Trophoblast cell (in vitro differentiated cells and primary cell): ENCODE data around the gene TBL3.

Source experiments
- DNase-seq, 2 donors: peaks; one replicate each; pipeline ENCODE4 v3.0.0-alpha.2; 2016
- H2AFZ ChIP-seq: 2 replicates; pipeline ENCODE4 v1.6.1; 2013; ENCODE audit warnings: low read length, moderate library complexity, mild to moderate bottlenecking; ENCODE audit not compliant: insufficient read depth, poor library complexity
- H2AK5ac ChIP-seq: 2 replicates; pipeline ENCODE4 v1.6.1; 2013; ENCODE audit warnings: mild to moderate bottlenecking, low read length
- H2BK120ac ChIP-seq: 2 replicates; pipeline ENCODE4 v1.6.1; 2013; ENCODE audit warnings: low read length, mild to moderate bottlenecking, moderate library complexity; ENCODE audit not compliant: insufficient read depth, poor library complexity
- H2BK12ac ChIP-seq: 2 replicates; pipeline ENCODE4 v1.6.1; 2013; ENCODE audit warnings: mild to moderate bottlenecking, low read length, moderate library complexity
- H2BK5ac ChIP-seq: 2 replicates; pipeline ENCODE4 v1.6.1; 2013; ENCODE audit warnings: low read length, low read depth, moderate library complexity, mild to moderate bottlenecking; ENCODE audit not compliant: poor library complexity
- H3K14ac ChIP-seq: 2 replicates; pipeline ENCODE4 v1.6.1; 2013; ENCODE audit warnings: mild to moderate bottlenecking, low read length
- H3K18ac ChIP-seq: 2 replicates; pipeline ENCODE4 v1.6.1; 2013; ENCODE audit warnings: mild to moderate bottlenecking, low read length
- H3K23ac ChIP-seq: 2 replicates; pipeline ENCODE4 v1.6.1; 2013; ENCODE audit warnings: low read length
- H3K27ac ChIP-seq: 2 replicates; pipeline ENCODE4 v1.5.1; 2013; ENCODE audit warnings: low read depth, mild to moderate bottlenecking, inconsistent platforms, low read length, moderate library complexity
- H3K27me3 ChIP-seq: 2 replicates; pipeline ENCODE4 v1.6.1; 2013; ENCODE audit warnings: inconsistent platforms, mild to moderate bottlenecking, low read length, moderate library complexity; ENCODE audit not compliant: insufficient read depth
- H3K36me3 ChIP-seq, 2 experiments: 1 replicate in 1 of 2; 2 replicates in 1 of 2; pipeline ENCODE4 v1.6.1; 2013; ENCODE audit warnings: low read length in 2 of 2, mild to moderate bottlenecking in 2 of 2, moderate library complexity in 1 of 2; ENCODE audit not compliant: insufficient read depth in 2 of 2, control insufficient read depth in 1 of 2
- H3K4ac ChIP-seq: 2 replicates; pipeline ENCODE4 v1.6.1; 2013; ENCODE audit warnings: low read depth, mild to moderate bottlenecking, low read length, moderate library complexity
- H3K4me1 ChIP-seq, 2 experiments: 1 replicate in 1 of 2; 2 replicates in 1 of 2; pipeline ENCODE4 v1.6.1; 2013; ENCODE audit warnings: low read length in 2 of 2, mild to moderate bottlenecking in 2 of 2, moderate library complexity in 1 of 2; ENCODE audit not compliant: insufficient read depth in 2 of 2, control insufficient read depth in 1 of 2
- H3K4me2 ChIP-seq: 2 replicates; pipeline ENCODE4 v1.6.1; 2013; ENCODE audit warnings: inconsistent platforms, mild to moderate bottlenecking, low read length, moderate library complexity
- H3K4me3 ChIP-seq: 2 replicates; pipeline ENCODE4 v1.5.1; 2013; ENCODE audit warnings: mild to moderate bottlenecking, low read depth, low read length, inconsistent platforms
- H3K79me1 ChIP-seq: one replicate; pipeline ENCODE4 v1.6.1; 2013; ENCODE audit warnings: low read length
- H3K79me2 ChIP-seq: 2 replicates; pipeline ENCODE4 v1.6.1; 2013; ENCODE audit warnings: low read length, mild to moderate bottlenecking; ENCODE audit not compliant: control insufficient read depth, insufficient read depth, poor library complexity
- H3K9ac ChIP-seq: 2 replicates; pipeline ENCODE4 v1.6.1; 2013; ENCODE audit warnings: mild to moderate bottlenecking, low read length
- H3K9me3 ChIP-seq: 2 replicates; pipeline ENCODE4 v1.6.1; 2013; ENCODE audit warnings: low read depth, mild to moderate bottlenecking, control low read depth, inconsistent platforms, low read length; ENCODE audit not compliant: insufficient read depth
- H4K12ac ChIP-seq: 2 replicates; pipeline ENCODE4 v1.6.1; 2013; ENCODE audit warnings: low read depth, mild to moderate bottlenecking, low read length, moderate library complexity
- H4K8ac ChIP-seq: 2 replicates; pipeline ENCODE4 v1.6.1; 2013; ENCODE audit warnings: low read depth, mild to moderate bottlenecking, low read length, moderate library complexity
- H4K91ac ChIP-seq: one replicate; pipeline ENCODE4 v1.6.1; 2013; ENCODE audit warnings: low read depth, mild to moderate bottlenecking, low read length, moderate library complexity
- WGBS: extraction: QIAGEN DNeasy Blood & Tissue Kit; methylation state at CpG from one replicate; pipeline ENCODE4 v1.1.7; 2013; ENCODE audit warnings: missing lambda C conversion rate; ENCODE audit not compliant: insufficient read length, insufficient coverage; ENCODE audit errors: extremely low coverage; 5-methylcytosine and 5-hydroxymethylcytosine counted together

TBL3 gene

DNA sequence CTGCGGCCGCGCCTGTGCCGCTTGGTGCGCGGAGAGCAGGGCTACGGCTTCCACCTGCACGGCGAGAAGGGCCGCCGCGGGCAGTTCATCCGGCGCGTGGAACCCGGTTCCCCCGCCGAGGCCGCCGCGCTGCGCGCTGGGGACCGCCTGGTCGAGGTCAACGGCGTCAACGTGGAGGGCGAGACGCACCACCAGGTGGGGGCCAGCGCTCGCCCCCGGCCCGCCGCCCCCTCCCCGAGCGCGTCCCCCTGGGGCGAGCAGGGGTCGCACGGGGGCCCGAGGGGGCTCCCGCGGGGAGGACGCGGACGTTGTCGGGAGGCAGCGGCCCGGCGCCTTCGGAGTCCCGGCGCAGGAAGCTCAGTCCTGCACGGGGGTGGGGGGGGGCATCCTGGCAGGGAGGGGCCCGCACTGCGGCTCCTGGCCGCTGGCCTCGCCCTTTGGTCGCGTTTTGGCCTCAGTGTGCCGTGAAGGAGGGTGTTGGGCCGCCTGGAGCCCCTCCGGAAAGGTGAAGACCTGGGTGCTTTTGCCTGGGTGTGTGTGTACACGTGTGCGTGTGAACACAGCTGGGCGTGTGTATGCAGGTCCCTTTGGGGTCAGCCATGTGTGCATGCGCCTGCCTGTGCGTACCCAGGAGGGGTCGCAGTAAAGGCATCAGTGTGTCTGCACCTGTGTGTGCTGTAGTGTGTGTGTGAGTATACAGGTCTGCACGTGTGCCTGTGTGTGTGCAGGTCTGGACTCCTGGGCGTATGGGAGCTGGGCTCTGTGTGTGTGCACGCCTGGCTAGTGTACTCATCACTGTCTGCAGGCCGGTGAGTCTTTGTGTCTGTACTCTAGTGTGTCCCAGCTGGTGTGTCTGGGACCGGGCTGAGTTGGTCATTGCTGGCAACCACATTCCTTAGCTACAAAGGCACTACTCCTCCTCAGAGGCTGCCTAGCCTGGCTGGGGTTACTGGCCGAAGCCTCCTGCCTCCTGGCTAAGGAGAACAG is 55.5 kb downstream of the TBL3 start:
- Histone ChIP-seq H4K12ac (no peak overlapping the region), H2BK120ac (no peak overlapping the region), H3K4me1 (peaks cover 17 to 24% of the 10 kb centered on the region in 2 experiments), H3K27ac (no peak overlapping the region), H3K23ac (peak overlapping the region; percentile 3), H3K18ac (peak overlapping the region; percentile 36), H4K91ac (peak overlapping the region; percentile 34), H3K4me3 (peak overlapping the region; percentile 57), H3K14ac (peak overlapping the region; percentile 34), H3K36me3 (peaks cover 5 to 8% of the 10 kb centered on the region in 2 experiments), H2AFZ (no peak overlapping the region), H3K4ac (no peak overlapping the region), H3K79me1 (peaks cover 18% of the 10 kb centered on the region), H2AK5ac (no peak overlapping the region), H4K8ac (no peak overlapping the region), H3K27me3 (no peaks in the 10 kb centered on the region), H3K4me2 (peak overlapping the region; percentile 77), H2BK5ac (no peak overlapping the region), H3K9me3 (peaks cover 3% of the 10 kb centered on the region), H3K79me2 (peaks cover 3% of the 10 kb centered on the region), H2BK12ac (peak overlapping the region; percentile 16), H3K9ac (no peak overlapping the region)
- no peak for DNase-seq
- WGBS, result no CpG with 5 or more reads among the region's 76 CpGs

DNA sequence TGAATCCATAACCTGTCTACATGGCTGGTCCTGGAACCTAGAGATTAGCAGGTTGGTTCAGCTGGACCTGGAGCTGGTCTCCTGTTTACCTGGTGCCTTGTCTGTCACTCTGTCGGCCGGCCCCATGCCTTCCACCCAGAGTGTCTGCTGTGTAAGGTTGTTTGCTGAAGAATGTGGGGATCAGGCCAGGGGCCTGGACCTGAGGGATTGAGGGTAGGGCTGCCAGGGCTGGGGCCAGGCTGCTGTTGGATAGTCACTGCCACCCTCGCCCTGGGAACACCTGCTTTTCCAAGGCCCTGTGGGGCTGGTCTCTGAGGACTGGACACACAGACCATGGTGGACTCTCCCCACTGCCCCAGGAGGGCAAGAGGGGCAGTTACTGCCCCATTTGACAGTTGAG is 56.3 kb downstream of the TBL3 start:
- H3K4me2 ChIP-seq, result peak overlapping the region; percentile 9
- no peak overlapping the region for H3K23ac ChIP-seq
- H2BK120ac ChIP-seq, result no peak overlapping the region
- no peak for DNase-seq
- no peak overlapping the region for H3K9ac ChIP-seq
- no peak overlapping the region for H3K27ac ChIP-seq
- H3K79me2 ChIP-seq, result no peaks in the 10 kb centered on the region
- H2BK5ac ChIP-seq, result no peak overlapping the region
- peak overlapping the region; percentile 16 for H2AK5ac ChIP-seq
- peaks cover 23 to 26% of the 10 kb centered on the region in 2 experiments for H3K4me1 ChIP-seq
- peaks cover 5 to 8% of the 10 kb centered on the region in 2 experiments for H3K36me3 ChIP-seq
- peak overlapping the region; percentile 16 for H2BK12ac ChIP-seq
- WGBS, result no CpG with 5 or more reads among the region's 3 CpGs
- H4K91ac ChIP-seq, result no peak overlapping the region
- peaks cover 3% of the 10 kb centered on the region for H3K9me3 ChIP-seq
- H4K12ac ChIP-seq, result no peak overlapping the region
- H3K79me1 ChIP-seq, result peaks cover 16% of the 10 kb centered on the region
- peak overlapping the region; percentile 10 for H3K18ac ChIP-seq
- H3K4me3 ChIP-seq, result no peak overlapping the region
- H3K27me3 ChIP-seq, result no peaks in the 10 kb centered on the region
- H2AFZ ChIP-seq, result no peak overlapping the region
- no peak overlapping the region for H4K8ac ChIP-seq
- H3K4ac ChIP-seq, result no peak overlapping the region
- peak overlapping the region; percentile 34 for H3K14ac ChIP-seq

DNA sequence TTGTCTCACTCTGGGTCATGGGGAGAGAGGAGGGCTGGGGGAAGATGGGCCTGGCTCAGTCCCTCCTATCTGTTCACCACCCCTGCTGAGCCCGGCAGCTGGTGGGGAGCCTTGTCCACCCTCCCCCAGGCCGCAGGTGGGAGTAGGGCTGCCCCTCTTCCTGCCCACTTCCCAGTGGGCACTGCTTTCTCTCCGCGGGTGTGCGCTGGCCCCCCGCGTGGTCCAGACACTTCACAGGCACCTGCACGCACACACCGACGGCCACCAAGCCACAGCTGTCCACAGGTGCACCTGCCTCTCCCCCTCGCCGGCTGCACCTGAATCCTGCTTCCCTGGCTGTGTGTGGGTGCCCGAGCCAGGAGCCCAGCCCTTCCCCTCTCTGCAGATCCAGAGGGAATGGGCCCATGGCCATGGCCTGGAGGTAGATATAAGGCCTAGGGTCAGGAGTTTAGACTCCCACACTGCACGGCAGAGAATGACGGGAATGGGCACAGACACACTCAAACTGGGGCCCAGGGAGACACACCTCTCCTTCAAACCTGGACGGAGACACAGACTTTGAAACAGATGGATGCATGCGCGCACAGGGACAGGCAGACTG is 56.9 kb downstream of the TBL3 start:
- no peak overlapping the region for H3K14ac ChIP-seq
- no peak overlapping the region for H3K9ac ChIP-seq
- no peak overlapping the region for H2BK120ac ChIP-seq
- H2BK12ac ChIP-seq, result no peak overlapping the region
- no peak overlapping the region for H4K12ac ChIP-seq
- no peak overlapping the region for H2BK5ac ChIP-seq
- no peak overlapping the region for H2AK5ac ChIP-seq
- no peak overlapping the region for H4K91ac ChIP-seq
- no peak for DNase-seq
- H3K4me1 ChIP-seq, result peaks cover 25 to 26% of the 10 kb centered on the region in 2 experiments
- no peak overlapping the region for H3K4me3 ChIP-seq
- H2AFZ ChIP-seq, result no peak overlapping the region
- peaks cover 16% of the 10 kb centered on the region for H3K79me1 ChIP-seq
- no peaks in the 10 kb centered on the region for H3K27me3 ChIP-seq
- H3K4ac ChIP-seq, result no peak overlapping the region
- peaks cover 3% of the 10 kb centered on the region for H3K9me3 ChIP-seq
- H3K27ac ChIP-seq, result no peak overlapping the region
- peaks cover 5 to 8% of the 10 kb centered on the region in 2 experiments for H3K36me3 ChIP-seq
- no peak overlapping the region for H3K18ac ChIP-seq
- no peak overlapping the region for H3K4me2 ChIP-seq
- no CpG with 5 or more reads among the region's 18 CpGs for WGBS
- no peak overlapping the region for H3K23ac ChIP-seq
- H4K8ac ChIP-seq, result no peak overlapping the region
- H3K79me2 ChIP-seq, result no peaks in the 10 kb centered on the region

DNA sequence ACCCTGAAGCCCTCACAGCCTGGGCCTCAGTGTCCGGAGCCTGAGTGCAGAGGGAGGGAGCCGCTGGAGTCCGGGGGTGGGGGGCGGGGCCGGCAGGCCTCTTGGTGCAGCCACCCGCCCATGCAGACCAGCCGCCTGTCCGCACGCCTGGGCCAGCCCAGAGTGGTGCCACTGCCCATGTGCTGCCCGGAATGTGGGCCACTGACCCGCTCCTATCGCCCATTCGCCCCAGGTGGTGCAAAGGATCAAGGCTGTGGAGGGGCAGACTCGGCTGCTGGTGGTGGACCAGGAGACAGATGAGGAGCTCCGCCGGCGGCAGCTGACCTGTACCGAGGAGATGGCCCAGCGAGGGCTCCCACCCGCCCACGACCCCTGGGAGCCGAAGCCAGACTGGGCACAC is 57.5 kb downstream of the TBL3 start:
- no CpG with 5 or more reads among the region's 22 CpGs for WGBS
- H2BK12ac ChIP-seq, result no peak overlapping the region
- no peaks in the 10 kb centered on the region for H3K79me2 ChIP-seq
- DNase-seq, result no peak
- no peak overlapping the region for H3K18ac ChIP-seq
- H4K8ac ChIP-seq, result no peak overlapping the region
- peaks cover 3% of the 10 kb centered on the region for H3K9me3 ChIP-seq
- no peak overlapping the region for H2AK5ac ChIP-seq
- no peak overlapping the region for H2BK5ac ChIP-seq
- H3K4me2 ChIP-seq, result no peak overlapping the region
- no peak overlapping the region for H4K91ac ChIP-seq
- no peak overlapping the region for H3K4ac ChIP-seq
- no peak overlapping the region for H3K27ac ChIP-seq
- peaks cover 5 to 8% of the 10 kb centered on the region in 2 experiments for H3K36me3 ChIP-seq
- peaks cover 23 to 27% of the 10 kb centered on the region in 2 experiments for H3K4me1 ChIP-seq
- no peak overlapping the region for H4K12ac ChIP-seq
- no peaks in the 10 kb centered on the region for H3K27me3 ChIP-seq
- no peak overlapping the region for H3K23ac ChIP-seq
- peaks cover 16% of the 10 kb centered on the region for H3K79me1 ChIP-seq
- no peak overlapping the region for H3K14ac ChIP-seq
- H2AFZ ChIP-seq, result no peak overlapping the region
- H2BK120ac ChIP-seq, result no peak overlapping the region
- H3K4me3 ChIP-seq, result no peak overlapping the region
- no peak overlapping the region for H3K9ac ChIP-seq
